HG03045 (cell line): ENCODE results near the gene NEDD4L.

ENCODE experiments used
- ATAC-seq: cut with Tn5 transposase; IDR thresholded peaks from one replicate; pipeline ENCODE4 v1.9.1; 2021; ENCODE audit warnings: mild to moderate bottlenecking, moderate library complexity; ENCODE audit not compliant: unreplicated experiment

NEDD4L gene

DNA sequence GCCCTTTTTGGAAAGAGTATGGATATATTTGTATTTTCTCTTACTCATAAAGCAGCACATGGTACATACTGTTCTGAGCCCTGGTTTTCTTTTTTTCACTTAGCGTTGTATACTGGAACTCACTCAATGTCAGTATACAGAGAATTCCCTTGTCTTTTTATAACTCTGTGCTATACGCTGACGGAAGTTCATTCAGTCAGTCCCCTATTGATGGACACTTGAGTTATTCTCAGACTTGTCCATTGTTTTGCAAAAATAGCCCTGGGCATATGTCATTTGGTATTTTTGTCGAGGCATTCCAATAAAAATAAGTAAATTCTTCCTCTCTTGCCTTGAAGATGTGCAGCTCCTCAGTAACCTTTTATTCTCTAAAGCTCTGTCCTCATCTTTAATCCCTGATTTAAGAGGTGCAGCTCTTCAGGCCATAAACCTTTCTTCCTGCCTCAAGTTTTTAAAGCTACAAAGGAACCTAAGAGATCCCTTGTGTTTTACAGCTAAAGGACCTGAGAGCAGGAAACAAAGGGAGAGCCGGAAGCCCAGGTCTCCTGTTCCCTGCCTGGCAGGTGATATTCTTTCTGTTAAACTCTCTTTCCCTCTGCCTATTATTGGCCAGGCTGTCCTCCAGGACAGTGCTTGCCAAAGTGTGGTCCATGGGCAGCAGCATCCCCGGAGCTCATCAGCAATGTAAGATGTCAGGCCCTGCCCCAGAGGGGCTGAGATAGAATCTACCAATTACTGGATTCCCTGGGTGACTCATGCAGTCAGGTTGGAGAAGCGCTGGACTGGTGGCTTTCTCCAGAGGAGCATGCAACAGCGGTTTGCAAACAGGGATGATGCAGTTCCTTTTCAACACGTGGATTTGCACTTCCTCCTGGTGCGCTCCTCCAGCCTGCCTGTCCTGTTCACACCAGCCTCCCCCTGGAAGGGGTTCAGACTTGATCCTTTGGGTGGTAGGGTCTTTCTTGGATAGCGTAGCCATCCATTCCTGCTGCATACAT is 158.0 kb downstream of the NEDD4L start:
- ATAC-seq, result no peak

DNA sequence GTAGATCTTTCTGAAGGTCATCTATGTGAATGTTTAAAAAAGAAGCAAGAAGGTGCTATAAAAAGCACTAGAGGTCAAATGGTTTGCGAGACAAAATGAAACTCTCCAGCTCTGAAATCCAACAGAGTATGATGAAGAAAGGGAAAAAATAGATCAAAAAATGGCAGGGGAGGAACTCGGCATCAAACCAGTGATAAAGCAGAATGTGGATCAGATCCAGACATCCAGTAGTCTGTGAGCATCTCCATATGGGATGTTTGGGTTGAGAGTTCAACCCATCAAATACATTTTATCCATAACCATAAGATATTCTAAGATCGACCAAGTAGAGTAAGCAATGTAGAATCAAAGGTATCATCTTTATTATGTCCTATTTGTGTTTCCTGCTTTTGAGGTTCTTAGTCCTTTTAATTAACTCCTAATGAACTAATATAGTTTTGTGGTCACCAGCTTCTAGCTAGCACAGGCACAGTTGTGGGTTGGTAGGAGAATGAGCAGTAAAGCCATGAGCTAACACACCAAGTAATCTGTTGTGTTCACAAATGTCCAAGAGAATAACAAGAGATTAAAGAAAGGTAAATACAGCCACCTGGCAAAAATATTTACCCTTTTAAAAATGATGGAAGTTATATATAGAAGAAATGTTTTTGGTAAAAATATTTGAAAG is 160.9 kb downstream of the NEDD4L start:
- no peak for ATAC-seq

DNA sequence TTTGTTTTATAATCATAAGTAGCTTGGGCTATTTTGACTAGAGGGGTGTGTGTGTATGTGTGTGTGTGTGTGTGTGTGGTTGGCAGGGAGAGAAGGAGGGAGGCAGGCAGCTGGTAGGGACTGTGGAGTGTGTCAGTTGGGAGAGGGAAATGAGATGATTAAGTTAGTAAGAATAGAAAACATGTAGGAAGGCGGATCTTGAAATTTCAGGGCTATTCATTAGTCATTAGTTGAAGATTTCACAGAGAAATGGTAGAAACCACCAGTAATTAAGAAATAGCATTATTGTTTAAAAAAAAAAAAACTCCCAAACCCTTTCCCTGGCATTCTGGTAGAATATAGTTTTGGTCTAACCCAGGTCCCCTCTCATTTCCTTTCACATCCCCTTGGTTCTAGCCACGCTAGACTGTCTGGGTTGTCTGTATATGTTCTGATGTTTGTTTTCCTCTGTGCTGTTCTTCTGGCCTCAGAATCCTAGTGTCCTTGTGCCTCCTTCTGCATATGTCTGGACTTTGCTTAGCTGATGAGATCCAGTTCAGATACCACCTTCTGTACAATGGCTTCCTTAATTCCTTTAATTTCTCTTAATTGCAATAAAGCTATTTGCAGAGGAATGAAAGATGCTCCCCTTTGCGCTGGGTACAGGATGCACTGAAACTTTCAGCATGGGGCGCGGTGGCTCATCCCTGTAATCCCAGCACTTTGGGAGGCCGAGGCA is 161.6 kb downstream of the NEDD4L start:
- ATAC-seq, result no peak

DNA sequence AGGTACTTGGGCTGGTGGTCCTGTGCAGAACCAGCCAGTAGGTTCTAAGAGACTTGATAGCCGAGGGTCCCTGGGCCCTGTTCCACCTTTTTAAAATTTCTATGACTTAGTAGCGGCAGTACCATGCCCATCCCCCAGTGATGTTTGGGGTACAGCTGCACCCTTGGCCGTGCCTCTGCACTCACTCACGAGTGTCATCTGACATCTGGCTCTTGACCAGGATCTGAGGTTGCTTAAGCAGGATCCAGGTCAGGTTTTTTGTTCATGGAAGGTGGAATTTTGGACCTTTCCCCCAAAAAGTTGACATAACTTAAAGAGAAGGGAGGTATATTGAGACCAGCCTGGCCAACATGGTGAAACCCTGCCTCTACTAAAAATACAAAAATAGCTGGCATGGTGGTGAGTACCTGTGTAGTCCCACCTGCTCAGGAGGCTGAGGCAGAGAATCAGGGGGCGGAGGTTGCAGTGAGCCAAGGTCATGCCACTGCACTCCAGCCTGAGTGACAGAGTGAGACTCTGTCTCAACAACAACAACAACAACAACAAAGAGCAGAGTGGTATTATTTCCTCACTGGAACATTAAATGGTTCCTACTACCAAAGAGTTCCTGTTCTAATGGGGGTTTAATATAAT is 163.6 kb downstream of the NEDD4L start:
- ATAC-seq, result no peak

DNA sequence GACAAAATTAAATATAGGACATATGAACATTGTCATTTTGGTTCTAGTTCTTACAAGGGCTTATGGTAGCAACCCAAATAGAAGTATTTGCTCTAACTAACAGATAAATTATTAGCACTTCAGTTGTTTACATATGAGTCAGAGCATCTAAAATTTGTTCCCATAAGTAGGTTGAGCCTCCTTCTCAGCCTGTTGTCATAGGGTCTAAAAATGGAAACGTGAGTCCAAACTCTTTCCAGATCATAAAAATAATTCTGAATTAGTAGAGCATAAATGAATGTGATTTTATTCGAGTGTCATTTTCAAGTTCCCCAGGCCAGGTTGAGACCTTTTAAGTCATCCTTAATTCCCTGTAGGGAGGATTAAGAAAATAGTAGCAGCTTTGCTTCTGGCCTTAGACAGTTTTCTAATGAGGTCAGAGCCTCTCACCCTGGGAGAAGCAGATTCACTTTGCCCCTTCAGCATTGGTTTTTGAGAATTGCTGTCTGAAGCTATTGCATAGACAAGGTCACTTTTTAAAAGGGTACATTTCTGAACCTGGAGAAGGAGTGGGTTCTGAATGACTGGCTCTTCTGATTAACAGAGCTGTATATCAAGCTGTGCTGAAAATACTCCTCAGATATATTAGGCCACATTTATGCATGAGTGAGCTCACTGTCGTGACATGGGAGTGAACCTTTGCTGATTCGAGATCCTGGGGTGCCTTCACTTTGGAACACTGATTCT is 164.3 kb downstream of the NEDD4L start:
- ATAC-seq, result no peak

DNA sequence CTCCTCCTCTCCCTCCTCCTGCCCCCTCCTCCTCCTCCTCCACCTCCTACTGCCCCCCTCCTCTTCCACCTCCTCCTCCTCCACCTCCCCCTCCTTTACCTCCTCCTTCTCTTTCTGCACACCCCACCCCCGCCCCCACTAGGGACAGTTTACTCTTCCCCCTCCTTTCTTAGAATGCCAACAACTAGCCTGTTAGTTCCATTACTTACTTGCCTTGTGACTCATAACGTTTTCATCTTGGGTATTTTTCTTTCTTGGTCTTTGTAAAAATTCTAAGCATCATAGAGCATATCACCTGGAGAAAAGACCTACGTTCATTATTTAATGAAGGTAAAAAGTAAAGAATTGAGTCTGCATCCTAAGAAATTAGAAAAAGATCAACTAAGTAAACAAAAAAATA is 165.3 kb downstream of the NEDD4L start:
- no peak for ATAC-seq

DNA sequence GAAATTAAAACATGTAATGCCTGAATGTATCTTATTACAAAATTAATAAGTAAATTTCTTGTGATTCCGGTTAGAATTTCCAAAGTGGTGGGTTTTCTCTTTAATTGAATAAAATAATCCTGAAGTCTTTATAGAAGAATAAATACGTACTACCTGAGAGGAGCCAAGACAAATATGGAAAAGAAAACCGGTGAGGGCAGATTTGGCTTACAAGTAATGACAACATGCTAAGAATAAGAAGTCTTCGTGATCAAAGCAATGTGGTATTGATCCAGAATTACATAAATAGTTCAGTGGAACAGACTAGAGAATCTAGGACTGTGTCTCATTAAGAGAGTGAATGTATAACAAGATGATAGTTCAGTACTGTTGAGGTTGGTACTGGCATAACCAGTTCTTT is 167.5 kb downstream of the NEDD4L start:
- no peak for ATAC-seq

DNA sequence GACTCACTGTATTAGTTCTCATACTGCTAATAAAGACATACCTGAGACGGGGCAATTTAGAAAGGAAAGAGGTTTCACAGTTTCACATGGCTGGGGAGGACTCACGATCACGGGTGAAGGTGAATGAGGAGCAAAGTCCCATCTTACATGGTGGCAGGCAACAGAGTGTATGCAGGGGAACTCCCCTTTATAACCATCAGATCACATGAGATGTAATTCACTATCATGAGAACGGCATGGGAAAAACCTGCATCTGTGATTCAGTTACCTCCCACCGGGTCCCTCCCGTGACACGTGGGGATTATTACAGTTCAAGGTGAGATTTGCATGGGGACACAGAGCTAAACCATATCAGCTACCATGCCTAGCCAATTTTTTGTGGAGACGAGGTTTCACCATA is 168.2 kb downstream of the NEDD4L start:
- ATAC-seq, result no peak

DNA sequence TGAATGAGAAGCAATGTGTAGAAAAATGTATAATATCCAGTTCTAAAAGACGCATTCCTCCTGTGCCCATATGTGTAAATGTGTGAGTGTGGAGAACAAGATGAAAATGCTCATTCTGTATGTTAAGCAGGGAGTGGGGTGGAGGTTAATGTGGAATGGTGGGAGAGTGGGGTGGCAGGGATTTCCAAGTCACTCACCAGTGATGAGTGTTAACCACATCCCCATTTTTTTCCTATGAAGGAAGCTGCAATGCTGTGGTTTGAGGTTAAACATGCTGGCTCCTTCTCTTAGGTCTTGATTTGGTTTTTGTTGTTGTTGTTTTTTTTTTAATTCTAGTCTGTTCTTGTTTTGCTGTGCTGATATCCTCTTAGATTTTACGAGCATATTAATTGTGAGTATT is 169.4 kb downstream of the NEDD4L start:
- no peak for ATAC-seq

DNA sequence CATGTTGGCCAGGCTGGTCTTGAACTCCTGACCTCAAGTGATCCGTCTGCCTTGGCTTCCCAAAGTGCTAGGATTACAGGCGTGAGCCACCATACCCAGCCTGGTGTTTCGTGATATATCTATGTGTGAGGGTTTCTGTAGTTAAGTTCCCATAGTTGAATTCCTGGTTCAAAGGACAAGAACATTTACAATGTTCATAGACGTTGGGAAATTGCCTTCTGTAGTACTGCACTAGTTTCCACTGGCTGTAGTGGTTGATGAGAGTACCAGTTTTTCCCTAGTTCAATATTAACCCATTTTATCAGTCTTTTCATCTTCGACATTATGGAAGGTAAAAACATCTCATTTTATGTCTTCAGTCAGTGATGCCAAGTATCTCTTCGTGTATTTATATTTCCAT is 171.0 kb downstream of the NEDD4L start:
- no peak for ATAC-seq

DNA sequence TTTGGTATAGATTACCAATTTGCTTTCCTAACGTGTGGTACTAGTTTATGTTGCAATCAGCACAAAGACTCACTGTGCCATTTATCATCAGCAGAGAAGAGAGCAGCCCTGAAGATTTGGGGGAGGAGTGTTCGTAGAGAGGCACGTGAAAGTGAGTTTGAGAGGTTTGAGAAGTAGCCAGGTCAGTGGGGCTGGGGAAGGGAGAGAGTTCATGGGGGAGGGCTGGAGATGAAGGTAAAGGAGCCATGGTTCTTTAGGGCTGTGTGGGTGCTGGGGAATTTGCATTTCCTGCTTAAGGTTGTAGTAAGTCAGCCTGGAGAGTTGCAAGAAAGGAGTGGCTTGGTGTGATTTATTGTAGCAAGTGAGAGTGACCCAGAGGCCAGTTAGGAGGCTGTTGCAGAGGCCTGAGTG is 172.1 kb downstream of the NEDD4L start:
- ATAC-seq, result no peak

DNA sequence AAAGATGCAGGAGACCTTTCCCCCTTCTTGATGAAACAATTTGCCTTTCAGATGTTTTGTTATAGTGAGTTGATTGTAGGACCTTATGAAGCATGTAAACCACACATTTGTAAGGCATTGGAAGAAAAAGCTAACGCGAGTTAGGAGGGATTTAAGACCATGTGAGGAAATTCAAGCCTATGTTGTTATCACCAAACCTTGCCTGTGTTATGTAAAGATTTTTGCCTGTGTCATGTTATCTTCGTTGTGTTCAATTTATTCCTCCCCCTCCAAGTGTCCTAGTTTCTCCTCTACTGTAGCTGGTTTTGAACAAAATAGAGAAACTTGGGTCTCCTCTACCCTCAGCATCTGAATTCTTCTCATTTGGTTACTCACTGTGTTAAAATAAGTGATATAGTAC is 173.0 kb downstream of the NEDD4L start:
- ATAC-seq, result no peak

DNA sequence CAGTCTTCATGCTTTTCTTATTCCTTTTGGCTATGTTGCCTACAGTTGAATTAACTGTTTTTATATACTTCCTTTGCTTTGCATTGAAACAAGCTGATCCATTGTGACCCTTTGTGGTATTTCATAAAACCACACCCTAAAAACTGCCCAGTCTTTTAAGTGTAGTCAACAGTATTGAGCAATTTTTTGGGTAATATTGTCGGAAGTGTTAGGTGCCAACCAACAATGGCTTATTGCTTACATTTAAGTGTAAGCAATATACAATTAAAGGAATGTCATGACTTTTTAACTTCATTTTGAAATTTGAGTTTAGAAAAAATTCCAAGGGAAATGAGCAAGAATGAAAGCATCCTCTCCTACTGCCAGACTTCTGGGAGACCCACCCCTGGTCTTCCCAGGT is 174.1 kb downstream of the NEDD4L start:
- ATAC-seq, result no peak

DNA sequence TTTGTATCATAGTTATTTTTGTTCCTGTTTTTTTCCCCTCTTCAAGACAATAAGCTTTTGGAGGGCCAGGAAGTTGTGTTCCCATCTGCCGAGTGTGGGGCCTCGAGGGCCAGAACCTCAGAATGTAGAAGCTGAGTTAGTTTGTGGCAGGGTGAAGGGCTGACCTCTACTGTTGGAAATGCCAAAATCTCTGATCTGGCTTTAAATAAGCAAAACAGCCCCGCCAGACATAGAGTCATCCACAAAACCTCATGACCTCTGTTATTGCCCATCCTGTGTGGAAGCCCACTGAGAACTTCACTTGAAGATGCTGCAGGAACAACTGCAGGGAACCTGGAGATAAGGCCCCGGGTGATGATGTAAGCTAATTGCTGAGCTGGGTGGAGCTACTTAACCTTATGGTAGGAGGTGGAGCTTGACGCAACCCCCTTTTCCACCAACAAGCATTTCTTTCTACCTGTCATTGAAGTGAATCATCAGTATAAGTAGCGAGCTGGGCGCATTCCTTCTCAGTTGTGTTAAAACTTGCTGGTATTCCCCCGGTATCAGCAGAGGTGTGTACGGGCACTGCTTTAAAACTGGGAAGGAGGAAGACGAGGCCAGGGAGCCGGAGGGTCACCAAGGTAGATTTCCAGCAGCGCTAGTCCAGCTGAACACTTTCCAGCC is 177.2 kb downstream of the NEDD4L start:
- ATAC-seq, result no peak

DNA sequence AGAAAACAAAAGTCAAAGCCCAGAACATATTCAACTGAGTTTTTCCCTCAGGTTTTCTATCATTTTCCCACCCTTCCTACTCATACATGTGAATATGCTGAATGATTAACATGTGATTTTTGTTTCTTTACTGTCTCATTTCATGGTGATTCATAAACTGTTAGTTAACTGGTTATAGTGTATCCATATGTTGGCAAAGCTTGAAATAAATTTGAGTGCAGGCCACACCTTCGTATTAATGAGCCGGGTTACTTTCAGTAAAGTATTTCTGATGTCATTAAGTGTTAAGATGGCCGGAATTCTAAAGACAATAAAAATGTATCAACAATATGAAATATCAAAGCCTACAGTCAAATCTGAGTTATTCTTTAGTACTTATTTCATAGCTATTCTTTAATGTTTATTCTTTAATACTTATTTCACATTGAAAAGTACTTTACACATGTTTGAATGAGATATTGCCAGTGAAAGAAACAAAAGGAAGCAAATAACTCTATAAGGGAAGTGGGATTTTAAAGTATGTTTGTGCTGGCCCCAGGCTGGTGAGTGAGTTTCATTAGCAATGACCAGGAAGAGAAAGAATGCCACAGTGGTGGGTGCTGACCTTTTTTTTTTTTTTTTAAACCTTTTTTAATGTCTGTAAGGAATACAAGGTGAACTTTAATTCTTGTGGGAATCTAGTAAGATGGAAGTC is 178.6 kb downstream of the NEDD4L start:
- no peak for ATAC-seq

DNA sequence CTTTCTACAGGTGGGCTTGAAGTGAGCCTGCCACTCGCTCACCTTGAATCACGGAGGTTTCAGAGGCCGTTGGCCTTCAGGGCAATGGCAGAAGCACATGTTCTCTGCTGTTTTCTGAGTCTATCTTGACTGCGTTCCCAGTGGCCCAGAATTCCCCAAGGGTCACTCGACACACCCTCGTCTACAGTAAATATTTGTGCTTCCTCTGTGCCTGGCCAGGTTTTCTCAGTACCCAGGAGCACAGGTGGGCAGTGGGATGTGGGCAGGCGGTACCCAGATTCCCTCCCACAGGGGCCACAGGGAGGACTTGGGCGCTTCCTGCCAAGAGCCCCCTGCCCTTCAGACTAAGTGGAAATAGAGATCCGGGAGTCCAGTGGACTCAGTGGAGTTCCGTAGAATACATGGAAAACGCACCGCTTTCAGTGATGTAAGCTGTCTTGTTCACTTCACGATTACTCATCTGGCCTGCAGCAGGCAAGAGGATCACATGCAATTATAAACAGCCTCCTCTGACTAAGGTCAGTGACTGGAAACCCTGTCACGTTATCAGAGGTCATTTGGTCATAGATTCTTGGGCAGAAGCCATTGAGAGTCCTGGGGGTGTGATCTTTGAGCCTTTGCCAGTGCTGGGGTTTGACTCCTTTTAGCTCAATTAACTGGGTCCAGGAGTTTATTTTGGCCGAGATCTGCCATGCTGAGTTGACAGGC is 179.8 kb downstream of the NEDD4L start:
- ATAC-seq, result no peak

DNA sequence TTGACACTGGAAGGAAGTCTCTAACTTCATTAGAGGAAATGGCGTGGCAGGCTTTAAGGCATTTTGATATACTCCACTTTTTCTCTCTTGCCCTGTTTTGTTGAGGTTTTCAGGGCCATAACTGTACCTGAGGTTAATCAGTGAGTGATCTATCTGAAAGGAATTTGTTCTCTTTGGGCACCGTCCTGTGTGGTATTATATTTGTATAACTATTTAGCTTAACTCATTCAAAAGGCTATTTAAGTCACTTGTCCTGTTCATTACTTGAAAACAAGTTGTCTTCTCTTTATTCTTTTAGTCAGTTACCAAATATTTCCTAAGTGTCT is 180.4 kb downstream of the NEDD4L start:
- ATAC-seq, result no peak

DNA sequence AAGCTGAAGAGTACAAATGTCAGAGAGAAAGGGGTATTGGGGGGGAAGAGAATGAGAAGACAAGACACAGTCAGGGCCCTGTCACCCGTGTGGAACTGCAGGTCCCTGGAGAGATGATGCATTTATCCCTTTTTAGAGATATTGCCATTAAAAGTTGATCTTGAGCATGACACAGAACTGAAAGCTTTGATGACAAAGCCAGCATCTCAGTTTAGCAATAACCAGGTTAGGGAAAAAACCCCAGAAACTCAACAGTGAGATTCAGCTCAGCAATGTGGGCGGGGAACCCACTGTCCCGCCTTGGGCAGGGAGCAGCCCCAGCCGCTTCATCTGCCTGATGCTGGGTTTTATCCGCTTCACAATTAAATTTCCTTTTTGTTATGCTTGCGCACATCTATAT is 181.1 kb downstream of the NEDD4L start:
- peak; percentile 86 for ATAC-seq

DNA sequence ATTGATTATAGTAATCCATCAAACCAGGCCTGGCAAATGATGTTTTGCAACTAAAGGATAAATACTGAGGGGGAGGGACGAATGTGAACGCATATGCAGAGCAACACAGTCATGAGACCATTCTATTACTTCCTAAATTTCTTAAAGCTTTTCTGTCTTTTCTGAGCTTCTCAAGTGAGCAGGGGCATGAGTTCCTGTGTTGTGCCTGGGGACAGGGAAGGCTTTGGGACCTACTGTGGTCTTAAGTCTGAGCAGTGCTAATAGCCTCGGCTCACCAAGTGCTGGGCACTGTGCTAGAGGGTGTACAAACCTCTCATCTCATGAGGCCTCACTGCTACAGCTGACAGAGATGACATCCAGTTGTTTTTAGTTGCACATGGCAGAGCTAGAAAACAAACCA is 182.4 kb downstream of the NEDD4L start:
- ATAC-seq, result no peak
